ENCODE results near the gene DHRS11.
A peak's percentile ranks its signal among the peaks of the same experiment; 100 is the strongest.
"Not testable (repeated sequence)": the region's sequence is repeated elsewhere in the genome, so short reads cannot be mapped to it uniquely, and the experiment has no call there.

DHRS11 gene

DNA sequence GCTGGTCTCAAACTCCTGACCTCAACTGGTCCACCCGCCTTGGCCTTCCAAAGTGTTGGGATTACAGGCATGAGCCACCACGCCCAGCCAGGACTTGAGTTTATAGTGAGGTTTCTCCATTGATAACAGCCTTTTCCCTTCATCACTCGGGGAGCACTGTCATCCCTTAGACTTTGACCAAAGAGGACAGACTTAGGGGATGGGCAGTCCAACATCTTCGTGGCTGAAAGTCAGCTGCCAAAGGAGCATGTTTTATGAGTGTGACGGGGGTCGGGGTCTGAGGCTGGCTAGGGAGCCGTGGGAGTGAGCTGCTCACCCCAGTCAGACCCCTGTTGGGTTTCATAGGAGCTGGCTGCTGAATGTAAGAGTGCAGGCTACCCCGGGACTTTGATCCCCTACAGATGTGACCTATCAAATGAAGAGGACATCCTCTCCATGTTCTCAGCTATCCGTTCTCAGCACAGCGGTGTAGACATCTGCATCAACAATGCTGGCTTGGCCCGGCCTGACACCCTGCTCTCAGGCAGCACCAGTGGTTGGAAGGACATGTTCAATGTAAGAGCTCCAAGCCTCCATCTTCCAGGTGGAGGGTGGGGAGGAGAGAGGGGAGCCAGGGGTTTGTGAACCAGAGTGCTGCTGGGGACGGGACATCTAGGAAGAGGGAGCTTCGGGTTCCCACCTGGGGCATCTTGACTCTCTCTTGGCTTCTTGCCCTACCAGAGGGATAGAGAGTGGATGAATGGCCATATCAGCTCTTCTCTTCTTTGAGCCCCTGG is 3.1 kb downstream of the DHRS11 start:
- DNase-seq, result no peak

GRCh38 chr17:36597226-36597625 is 5.5 kb downstream of the DHRS11 start:
- no peak for DNase-seq

DNA sequence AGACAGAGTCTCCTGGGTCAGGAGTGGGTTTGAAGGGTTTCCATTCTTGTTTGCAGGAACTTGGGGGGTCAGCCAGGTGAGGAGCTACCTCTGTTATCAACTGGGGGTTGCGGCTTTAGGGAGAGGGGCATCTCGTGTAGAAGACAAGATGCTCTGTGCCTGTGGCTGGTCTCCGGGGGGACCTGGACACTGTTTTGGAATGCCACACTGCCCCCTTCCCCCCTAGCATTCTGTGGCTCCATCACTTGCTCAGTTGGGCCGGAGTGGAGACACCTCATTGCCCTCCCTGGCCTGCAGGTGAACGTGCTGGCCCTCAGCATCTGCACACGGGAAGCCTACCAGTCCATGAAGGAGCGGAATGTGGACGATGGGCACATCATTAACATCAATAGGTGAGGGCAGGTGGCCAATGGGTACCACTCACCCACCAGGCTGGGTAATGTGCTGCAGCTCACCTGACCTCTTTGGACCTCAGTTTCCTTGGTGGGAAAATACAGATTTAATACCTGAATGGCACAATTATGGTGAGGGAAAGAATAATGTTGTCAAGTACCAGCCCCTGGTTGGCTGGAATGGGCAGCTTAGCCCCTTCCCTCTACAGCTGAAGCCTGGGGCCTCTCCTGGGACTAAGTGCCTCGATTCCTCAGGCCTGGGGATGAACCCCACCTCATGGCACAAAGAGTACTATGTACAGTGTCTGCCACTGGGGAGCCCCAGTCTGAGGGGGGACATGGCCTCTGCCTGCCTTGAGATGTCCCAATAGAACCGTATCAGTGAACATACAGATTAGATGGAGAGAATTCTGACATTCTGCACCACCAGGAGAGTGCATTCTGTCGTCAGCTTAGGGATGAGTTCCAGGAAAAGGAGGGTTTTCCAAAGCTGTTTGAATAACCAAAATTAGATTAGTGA is 6.4 kb downstream of the DHRS11 start:
- no peak for DNase-seq

- DNase-seq, result no peak
These were observed 7.3 kb downstream of the DHRS11 start for GRCh38 chr17:36598951-36599401.

- DNase-seq, result no peak
These were observed 8.0 kb downstream of the DHRS11 start for GRCh38 chr17:36599546-36600250.

DNA sequence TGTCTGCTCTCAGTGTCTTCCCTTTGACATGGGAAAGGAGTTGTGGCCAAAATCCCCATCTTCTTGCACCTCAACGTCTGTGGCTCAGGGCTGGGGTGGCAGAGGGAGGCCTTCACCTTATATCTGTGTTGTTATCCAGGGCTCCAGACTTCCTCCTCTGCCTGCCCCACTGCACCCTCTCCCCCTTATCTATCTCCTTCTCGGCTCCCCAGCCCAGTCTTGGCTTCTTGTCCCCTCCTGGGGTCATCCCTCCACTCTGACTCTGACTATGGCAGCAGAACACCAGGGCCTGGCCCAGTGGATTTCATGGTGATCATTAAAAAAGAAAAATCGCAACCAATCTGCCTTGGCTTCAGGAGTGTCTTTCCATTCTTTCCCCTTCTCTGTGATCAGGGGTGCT is 8.8 kb downstream of the DHRS11 start:
- DNase-seq, result no peak

DNA sequence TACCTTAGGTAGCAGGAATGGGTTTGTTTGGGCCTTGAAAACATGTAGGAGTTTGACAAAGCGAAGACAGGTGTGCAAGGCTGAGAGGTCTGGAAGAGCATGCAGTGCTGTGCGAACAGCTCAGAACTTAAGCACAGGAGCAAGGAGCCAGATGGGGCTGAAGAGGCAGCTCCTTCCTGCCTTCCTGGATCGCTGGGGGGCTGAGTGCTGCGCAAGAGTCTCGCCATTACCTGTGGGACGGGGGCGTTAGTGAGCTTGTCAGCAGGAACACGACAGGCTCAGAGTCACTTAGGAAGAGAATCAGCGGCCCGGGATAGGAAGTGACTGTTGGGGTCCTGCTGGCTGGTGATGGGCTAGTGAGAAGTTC is 9.2 kb downstream of the DHRS11 start:
- peak; percentile 13 for DNase-seq

DNA sequence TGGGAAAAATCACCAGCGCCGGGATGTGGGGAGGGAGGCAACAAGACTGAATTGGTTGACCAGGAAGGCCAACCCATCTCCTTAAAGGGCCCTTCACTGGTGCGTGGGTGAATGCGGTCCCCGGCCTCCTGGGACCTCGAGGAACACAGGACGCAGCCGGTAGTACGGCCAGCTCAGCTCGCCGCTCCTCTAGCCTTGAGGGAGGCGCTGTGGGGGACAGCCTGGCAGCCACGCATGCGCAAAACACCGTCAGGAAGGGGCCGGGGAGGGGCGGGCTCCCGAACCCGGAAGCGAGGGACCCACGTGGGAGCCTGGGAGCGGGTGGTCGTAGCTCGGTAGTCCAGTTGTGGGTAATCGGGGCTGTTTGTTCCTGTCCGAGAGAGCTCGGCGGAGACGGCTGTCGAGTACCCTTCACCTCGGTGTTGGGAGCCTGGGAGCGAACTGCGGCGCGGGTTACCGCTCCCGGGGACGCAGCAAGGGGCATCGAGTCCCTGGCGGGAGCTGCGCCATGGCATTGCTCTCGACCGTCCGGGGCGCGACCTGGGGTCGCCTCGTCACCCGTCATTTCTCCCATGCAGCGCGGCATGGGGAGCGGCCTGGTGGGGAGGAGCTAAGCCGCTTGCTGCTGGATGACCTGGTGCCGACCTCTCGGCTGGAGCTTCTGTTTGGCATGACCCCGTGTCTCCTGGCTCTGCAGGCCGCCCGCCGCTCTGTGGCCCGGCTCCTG is 9.8 kb downstream of the DHRS11 start, which contains the start of gene MRM1:
TSS of gene MRM1 (plus strand) at position 281 of the 727 bp plus-strand sequence. CDS start at position 509, 228 bp downstream.
- DNase-seq, result peak; percentile 90

DNA sequence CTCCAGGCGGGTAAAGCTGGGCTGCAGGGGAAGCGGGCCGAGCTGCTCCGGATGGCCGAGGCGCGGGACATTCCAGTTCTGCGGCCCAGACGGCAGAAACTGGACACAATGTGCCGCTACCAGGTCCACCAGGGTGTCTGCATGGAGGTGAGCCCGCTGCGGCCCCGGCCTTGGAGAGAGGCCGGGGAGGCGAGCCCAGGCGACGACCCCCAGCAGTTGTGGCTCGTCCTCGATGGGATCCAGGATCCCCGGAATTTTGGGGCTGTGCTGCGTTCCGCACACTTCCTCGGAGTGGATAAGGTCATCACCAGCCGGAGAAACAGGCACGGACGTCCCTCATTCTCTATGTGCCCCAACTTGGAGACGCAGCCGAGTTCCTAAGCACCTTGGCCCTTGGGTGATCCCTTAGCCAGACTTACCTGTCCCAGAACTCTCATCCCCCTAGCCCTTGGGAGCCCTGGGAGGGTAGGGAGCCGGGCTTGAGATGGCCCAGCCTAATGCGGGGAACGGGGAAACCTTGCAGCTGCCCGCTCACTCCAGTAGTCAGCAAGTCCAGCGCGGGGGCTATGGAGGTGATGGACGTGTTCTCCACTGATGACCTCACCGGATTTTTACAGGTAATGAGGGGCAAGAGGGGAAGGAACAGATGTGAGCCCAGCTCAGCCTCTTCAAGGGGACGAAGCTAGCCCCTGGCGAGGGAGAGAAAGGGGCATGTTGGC is 10.5 kb downstream of the DHRS11 start:
- no peak for DNase-seq

DNA sequence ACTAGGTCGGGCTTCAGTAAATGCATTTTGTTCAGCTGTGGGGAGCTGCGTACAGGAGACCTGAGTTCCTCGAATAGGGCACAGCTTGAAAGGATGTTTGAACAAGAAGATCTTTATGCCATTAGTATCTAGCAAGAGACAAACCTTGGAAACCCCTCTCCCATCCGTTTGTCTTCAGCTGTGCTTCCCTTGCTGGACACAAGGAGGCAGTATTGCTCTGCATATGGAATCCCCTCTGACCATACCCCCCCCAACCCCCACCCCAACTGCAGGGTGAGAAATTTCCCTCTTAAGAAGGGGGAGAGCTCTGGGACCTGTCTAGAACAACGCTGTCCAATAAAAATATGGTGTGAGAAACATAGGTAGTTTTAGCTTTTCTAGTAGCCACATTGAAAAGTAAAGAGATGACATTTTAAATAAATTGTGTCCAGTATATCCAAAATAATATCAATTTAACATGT is 11.3 kb downstream of the DHRS11 start:
- peak; percentile 68 for DNase-seq

- not testable (repeated sequence) for DNase-seq
These were observed 13.3 kb downstream of the DHRS11 start for GRCh38 chr17:36605028-36605427.

GRCh38 chr17:36608280-36608679 is 16.6 kb downstream of the DHRS11 start:
- DNase-seq, result no peak

DNA sequence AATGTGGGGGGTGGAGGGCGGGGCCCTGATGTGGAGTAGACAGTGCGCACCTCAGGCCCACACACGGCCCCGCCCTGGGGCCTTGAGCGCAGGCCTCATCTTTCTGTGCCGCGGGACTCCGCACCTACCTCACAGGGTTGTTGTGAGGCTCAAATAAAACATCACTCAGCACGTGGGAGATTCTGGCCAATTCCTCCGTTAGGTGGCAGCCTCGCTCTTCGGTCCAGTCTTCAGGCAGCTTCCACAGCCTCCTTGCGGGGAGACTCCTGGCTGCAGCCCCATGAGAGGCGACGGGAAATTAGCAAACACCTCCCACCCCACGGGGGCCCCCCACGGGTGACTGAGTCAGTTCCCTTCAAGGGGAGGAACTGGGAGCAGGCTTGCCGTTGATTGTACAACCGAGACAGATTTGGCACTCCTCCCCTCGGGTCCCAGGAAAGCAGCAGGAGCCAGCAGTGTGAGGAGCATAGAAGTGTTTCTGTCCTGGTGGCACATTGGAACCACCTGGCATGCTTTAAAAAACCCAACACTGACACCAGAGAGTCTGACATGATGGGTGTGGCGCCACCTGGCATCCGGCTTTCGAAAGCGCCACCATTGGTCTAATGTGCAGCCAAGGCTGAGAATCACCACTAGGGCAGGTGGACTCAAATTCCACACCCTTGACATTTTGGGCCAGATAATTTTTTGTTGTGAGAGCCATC is 17.3 kb downstream of the DHRS11 start:
- DNase-seq, result no peak

GRCh38 chr17:36609498-36609862 is 17.8 kb downstream of the DHRS11 start:
- no peak for DNase-seq

- no peak for DNase-seq
These were observed 18.8 kb downstream of the DHRS11 start for GRCh38 chr17:36610474-36610873.

DNA sequence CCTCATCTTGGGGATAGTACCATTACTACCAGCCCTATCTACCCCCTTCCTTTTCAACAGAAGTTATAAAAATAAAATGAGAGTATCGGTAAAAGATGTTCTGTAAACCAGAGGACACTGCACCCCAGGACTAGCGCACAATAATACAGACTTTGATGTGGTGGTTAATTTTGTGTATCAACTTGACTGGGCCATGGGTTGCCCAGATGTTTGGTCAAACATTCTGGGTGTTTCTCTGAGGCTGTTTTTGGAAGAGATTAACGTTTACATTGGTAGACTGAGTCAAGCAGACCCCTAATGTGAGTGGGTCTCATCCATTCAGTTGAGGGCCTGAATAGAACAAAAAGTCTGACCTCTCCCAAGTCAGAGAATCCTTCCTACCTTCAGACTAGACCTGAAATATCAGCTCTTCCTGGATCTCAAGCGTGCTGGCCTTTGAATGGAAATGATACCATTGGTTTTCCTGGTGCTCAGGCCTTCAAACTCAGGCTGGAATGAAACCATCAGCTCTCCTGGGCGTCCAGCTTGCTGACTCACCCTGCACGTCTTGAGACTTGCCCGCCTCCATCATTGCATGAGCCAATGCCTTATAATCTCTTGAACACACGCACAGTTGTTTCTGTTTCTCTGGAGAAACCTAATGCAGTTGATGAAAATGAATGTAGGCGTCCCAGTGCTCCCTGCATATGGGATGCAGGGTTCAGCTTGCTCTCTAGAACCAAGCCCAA is 19.8 kb downstream of the DHRS11 start:
- DNase-seq, result no peak

DNA sequence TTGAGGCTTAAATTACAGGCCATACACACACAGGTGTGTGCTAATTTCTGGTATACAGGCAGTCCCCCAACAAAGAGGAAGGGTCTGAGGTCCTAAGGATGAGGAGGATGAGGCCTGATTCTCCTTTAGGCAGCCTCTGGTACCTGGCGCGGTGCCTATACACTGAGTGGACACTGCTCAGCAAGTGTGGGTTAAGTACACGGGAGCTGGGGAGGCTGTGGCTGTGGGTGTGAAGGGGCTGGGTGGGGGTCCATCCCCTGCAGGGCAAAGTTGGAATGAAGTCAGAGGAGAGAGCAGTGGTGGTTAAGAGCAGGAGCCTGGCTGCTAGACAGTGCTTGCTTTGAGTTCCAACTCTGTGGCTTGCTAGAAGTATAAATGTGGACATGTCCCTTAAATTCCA is 20.6 kb downstream of the DHRS11 start:
- DNase-seq, result no peak

- no peak for DNase-seq
These were observed 21.5 kb downstream of the DHRS11 start for GRCh38 chr17:36613155-36613554.

GRCh38 chr17:36614081-36614480 is 22.4 kb downstream of the DHRS11 start:
- DNase-seq, result no peak

- no peak for DNase-seq
These were observed 23.3 kb downstream of the DHRS11 start for GRCh38 chr17:36614933-36615332.
